Iris pigment epithelial cell (primary cell): Measurements from ENCODE around the gene DCAF17.
"Not testable (repeated sequence)": the region's sequence is repeated elsewhere in the genome, so short reads cannot be mapped to it uniquely, and the experiment has no call there.

Source experiments
- DNase-seq: peaks from one replicate; pipeline ENCODE4 v3.0.0-alpha.2; 2011; ENCODE audit warnings: low read depth

The DCAF17 gene

GRCh38 chr2:171410624-171411023 is 23.4 kb upstream of the DCAF17 start:
- DNase-seq, result peak; percentile 72

GRCh38 chr2:171411214-171411613 is 22.8 kb upstream of the DCAF17 start:
- no peak for DNase-seq

- DNase-seq, result peak; percentile 72
Observed at GRCh38 chr2:171411791-171412483, 22.1 kb upstream of the DCAF17 start.

GRCh38 chr2:171412571-171413175 is 21.4 kb upstream of the DCAF17 start:
- DNase-seq, result peak; percentile 70

- not testable (repeated sequence) for DNase-seq
Observed at GRCh38 chr2:171414645-171415044, 19.4 kb upstream of the DCAF17 start.

- peak; percentile 98 for DNase-seq
Observed at GRCh38 chr2:171416009-171416926, 17.8 kb upstream of the DCAF17 start.

GRCh38 chr2:171419333-171419732 is 14.7 kb upstream of the DCAF17 start:
- DNase-seq, result no peak

GRCh38 chr2:171420728-171421563 is 13.1 kb upstream of the DCAF17 start:
- DNase-seq, result no peak

GRCh38 chr2:171422710-171423495 is 11.1 kb upstream of the DCAF17 start:
- DNase-seq, result not testable (repeated sequence)

GRCh38 chr2:171430516-171431410 is 3.3 kb upstream of the DCAF17 start:
- DNase-seq, result no peak

- DNase-seq, result no peak
Observed at GRCh38 chr2:171431677-171432167, 2.3 kb upstream of the DCAF17 start.

GRCh38 chr2:171432206-171432968 is 1.6 kb upstream of the DCAF17 start:
- DNase-seq, result no peak

GRCh38 chr2:171432969-171433762 is 860 bp upstream of the DCAF17 start:
- DNase-seq, result peak; percentile 29

GRCh38 chr2:171433763-171434012 is 338 bp upstream of the DCAF17 start, which contains the start of gene METTL8:
METTL8 (minus strand) TSS chr2:171433990; CDS start chr2:171392185, 41,805 bp downstream.
- no peak for DNase-seq

- peak; percentile 96 for DNase-seq
Observed at GRCh38 chr2:171436307-171436706, 2.3 kb downstream of the DCAF17 start.

GRCh38 chr2:171441470-171441869 is 7.4 kb downstream of the DCAF17 start:
- DNase-seq, result no peak

- no peak for DNase-seq
Observed at GRCh38 chr2:171447675-171448074, 13.6 kb downstream of the DCAF17 start.

- DNase-seq, result no peak
Observed at GRCh38 chr2:171451074-171451473, 17.0 kb downstream of the DCAF17 start.
